ENCODE results near the gene SBNO2. TPM values are rescaled to one million over a fixed set of nuclear protein-coding genes. Genes with fewer than 3 reads are reported as not detected.

Gene SBNO2
- total RNA-seq, 3 donors from 2014 or later, result 15.4 to 63.3 (median 43.9) TPM

DNA sequence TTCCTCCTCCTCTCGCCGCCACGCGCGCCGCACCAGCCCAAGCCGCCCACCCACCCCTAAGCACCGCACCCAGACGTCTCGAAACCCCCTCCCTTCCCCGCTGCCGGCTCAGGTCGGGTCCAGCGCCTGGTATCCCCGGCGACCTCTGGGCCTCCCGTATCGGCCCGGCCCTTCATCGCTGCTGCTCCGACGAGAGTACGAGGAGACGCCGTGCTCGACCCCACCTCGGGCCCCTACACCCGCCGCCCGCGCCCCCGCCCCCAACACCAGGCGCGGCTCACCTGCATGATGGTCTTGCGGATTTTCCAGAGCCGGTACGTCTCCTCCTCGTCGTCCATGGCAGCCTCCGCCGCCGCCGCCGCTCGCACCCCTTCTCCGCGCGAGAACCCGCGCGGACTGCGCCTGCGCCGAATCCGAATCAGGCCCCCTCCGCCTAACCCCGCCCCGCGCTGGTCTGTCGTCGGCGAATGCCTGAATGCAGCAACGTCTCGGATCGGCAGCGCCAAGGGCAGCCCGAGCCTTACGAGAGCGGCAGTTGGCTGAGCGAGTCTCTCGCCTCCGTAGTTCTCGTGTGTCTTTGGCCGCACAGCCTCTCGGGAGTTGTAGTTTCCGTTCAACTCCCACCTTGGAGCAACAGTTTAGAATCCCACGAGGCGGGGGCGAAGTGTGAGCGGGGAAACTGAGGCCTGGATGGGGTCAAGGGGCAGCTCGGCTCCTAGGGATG lies 78.9 kb downstream of the SBNO2 start, which contains the start of gene POLR2E:
Gene POLR2E, minus strand, starts transcription at position 398 of the 724 bp plus-strand sequence. Its CDS starts 60 bp downstream, at position 338.
- Histone ChIP-seq H3K4me1 (peaks cover 20 to 25% of the 10 kb centered on the region in 2 donors), H3K4me3 (peak within 1 kb of the TSS; percentile 75 to 100 (median 99)), H3K9me3 (no peaks in the 10 kb centered on the region), H3K27me3 (no peaks in the 10 kb centered on the region), H3K27ac (peak within 1 kb of the TSS; percentile 41 to 44), H3K36me3 (no peaks in the 10 kb centered on the region)
- peak; percentile 99 for DNase-seq (ENCODE audit: low spot score in 2 of 2)
- TF ChIP-seq CTCF (IDR thresholded peaks at IDR 0.05), result no peak
- peak; percentile 86 for TF ChIP-seq POLR2A (IDR thresholded peaks at IDR 0.05)
- peak; percentile 75 to 90 (median 85) for TF ChIP-seq POLR2AphosphoS5 (IDR thresholded peaks at IDR 0.05)
- intact Hi-C loops (cut with DNase I; ENCODE audit: low total_unique reads), result no loop called here

DNA sequence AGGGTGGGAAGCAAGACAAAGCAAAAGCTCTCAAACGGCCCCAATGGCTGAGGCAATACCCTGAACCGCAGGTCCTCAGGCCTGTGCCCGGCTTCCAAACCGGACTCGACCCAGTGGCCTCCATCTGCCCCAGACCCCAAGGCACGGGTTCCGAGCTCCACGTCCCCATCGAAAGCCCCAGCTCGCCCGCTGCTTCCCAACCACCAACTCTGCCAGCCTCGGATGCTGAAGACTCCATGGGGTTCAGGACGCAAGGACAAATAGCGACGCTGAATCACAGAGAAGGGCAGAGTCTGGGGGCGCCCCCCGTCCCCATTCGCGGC lies 79.5 kb downstream of the SBNO2 start:
- no peak for DNase-seq (ENCODE audit: low spot score in 2 of 2)
- H3K4me1 ChIP-seq, result peaks cover 20 to 25% of the 10 kb centered on the region in 2 donors
- H3K27me3 ChIP-seq, result no peaks in the 10 kb centered on the region
- no peaks in the 10 kb centered on the region for H3K36me3 ChIP-seq
- intact Hi-C loops (cut with DNase I; ENCODE audit: low total_unique reads), result no loop called here
- peak overlapping the region; percentile 75 to 100 (median 99) for H3K4me3 ChIP-seq
- no peaks in the 10 kb centered on the region for H3K9me3 ChIP-seq
- H3K27ac ChIP-seq, result peak overlapping the region; percentile 30 to 41
- TF ChIP-seq POLR2AphosphoS5 (IDR thresholded peaks at IDR 0.05), result no peak
- TF ChIP-seq CTCF (IDR thresholded peaks at IDR 0.05), result no peak
- TF ChIP-seq POLR2A (IDR thresholded peaks at IDR 0.05), result no peak

DNA sequence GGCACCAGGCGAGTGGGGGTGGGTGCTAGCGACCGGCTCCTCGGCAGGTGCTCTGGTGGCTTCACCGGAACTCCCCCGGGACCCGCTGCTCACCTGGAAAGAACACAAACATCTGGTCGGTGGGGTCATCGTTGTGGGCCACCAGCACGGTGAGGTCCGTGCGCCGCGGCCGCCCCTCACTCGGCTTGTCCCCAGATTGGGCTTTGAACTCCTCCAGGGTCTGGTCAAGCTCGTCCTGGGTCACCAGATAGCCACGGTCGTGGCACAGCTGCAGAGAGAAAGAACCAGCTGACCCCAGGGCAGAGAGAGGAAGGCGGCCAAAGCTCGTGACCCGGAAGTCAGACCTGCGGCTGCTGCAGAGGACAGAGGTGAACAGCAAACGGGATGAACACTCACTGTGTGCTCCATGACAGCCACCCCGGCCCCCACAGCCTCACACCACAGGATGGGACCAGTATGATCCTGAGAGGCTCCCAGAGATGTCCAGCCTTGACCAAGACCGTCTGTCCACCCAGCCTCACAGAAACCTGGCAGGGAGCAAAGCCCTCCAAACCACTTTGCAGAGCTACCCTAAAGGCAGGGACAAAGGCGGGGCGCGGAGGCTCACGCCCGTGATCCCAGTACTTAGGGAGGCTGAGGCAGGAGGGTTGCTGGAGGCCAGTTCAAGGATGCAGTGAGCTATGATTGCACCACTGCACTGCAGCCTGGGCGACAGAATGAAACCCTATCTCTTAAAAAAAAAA lies 80.1 kb downstream of the SBNO2 start:
- Histone ChIP-seq H3K36me3 (no peaks in the 10 kb centered on the region), H3K9me3 (no peaks in the 10 kb centered on the region), H3K4me3 (peak overlapping the region; percentile 75 to 100 (median 99)), H3K27ac (peak overlapping the region in 1 of 2 donors; percentile 41), H3K27me3 (no peaks in the 10 kb centered on the region), H3K4me1 (peaks cover 18 to 21% of the 10 kb centered on the region in 2 donors)
- TF ChIP-seq POLR2AphosphoS5 (IDR thresholded peaks at IDR 0.05) (no peak), POLR2A (IDR thresholded peaks at IDR 0.05) (no peak), CTCF (IDR thresholded peaks at IDR 0.05) (no peak)
- no peak for DNase-seq (ENCODE audit: low spot score in 2 of 2)
- intact Hi-C loops (cut with DNase I; ENCODE audit: low total_unique reads), result no loop called here

DNA sequence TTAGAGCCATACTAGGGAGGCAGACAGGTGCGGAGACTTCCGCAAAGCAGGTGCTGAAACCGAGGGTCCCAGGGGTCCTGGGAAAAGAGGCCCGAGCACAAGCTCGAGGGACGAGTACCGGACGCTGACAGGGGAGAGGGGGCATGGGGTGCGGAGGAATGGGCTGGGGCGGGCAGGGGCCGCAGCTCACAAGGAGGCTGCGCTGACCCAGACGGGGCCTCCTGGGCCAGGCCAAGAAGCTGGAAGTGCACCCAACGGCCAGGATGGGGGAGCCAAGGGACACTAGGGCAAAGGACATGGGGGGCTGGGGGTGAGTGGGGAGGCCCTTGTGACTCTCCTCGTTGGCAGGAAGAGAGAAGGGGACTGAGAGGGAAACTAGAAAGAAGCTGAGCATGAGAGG lies 80.7 kb downstream of the SBNO2 start:
- Histone ChIP-seq H3K27ac (no peak overlapping the region), H3K4me3 (peak overlapping the region in 2 of 3 donors; percentile 75 to 100), H3K4me1 (peaks cover 13 to 15% of the 10 kb centered on the region in 2 donors), H3K27me3 (no peaks in the 10 kb centered on the region), H3K9me3 (no peaks in the 10 kb centered on the region), H3K36me3 (no peaks in the 10 kb centered on the region)
- no peak for TF ChIP-seq POLR2A (IDR thresholded peaks at IDR 0.05)
- no peak for TF ChIP-seq POLR2AphosphoS5 (IDR thresholded peaks at IDR 0.05)
- TF ChIP-seq CTCF (IDR thresholded peaks at IDR 0.05), result no peak
- intact Hi-C loops (cut with DNase I; ENCODE audit: low total_unique reads), result no loop called here
- DNase-seq (ENCODE audit: low spot score in 2 of 2), result no peak

Data from breast epithelium (tissue), 4 donors.